Activated CD8-positive, alpha-beta memory T cell treated with anti-CD3 and anti-CD28 coated beads, Interleukin-2, amount 50 U/mL, for 4 hours (primary cell): Measurements from ENCODE around the gene MAML1.
A peak's percentile ranks its signal among the peaks of the same experiment; 100 is the strongest.
"Not testable (repeated sequence)": the region's sequence is repeated elsewhere in the genome, so short reads cannot be mapped to it uniquely, and the experiment has no call there.

Experiments
- DNase-seq: peaks from one replicate; pipeline ENCODE4 v3.0.0-alpha.2; 2020

The MAML1 gene

DNA sequence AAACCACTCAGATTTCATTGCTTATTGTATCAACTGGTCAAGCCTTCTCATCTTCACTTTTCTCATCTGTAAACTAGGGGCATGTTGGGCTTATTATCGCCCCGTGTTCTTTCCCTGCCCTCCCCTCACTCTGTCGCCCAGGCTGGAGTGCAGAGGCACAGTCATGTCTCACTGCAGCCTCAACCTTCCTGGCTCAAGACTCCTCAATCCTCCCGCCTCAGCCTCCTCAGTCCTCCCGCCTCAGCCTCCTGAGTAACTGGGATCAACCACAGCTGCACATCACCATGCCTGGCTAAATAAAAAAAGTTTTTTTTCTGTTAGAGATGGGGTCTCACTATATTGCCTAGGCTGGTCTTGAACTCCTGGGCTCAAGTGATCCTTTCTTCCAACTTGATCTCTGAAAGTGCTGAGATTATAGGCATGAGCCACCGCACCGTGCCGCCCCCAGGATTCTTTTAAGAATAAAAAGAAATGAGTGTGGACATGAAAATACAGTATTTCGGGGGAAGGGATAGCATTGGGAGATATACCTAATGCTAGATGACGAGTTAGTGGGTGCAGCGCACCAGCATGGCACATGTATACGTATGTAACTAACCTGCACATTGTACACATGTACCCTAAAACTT, 2.0 kb downstream of the MAML1 start:
- DNase-seq, result no peak

GRCh38 chr5:179738742-179739141, 6.1 kb downstream of the MAML1 start:
- no peak for DNase-seq

- DNase-seq, result not testable (repeated sequence)
Observed at GRCh38 chr5:179744106-179744505, 11.5 kb downstream of the MAML1 start.

DNA sequence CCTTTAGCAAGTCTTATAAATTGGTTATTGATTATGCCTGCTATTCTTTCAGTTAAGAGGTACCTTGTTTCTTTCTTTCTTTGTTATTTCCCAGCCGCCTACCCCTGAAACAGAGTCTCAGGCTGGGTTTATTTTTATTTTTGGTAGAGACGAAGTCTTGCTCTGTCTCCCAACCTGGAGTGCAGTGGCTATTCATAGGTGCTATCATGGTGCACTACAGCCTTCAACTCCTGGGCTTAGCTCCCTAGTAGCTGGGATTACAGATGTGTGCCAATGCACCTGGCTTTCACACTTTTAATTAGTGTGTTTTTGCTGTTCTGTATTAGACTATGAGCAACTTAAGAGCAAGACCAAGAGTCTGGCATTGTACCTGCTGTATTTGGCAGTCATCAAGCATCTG, 14.2 kb downstream of the MAML1 start:
- no peak for DNase-seq

- no peak for DNase-seq
Observed at GRCh38 chr5:179747811-179748210, 15.2 kb downstream of the MAML1 start.

DNA sequence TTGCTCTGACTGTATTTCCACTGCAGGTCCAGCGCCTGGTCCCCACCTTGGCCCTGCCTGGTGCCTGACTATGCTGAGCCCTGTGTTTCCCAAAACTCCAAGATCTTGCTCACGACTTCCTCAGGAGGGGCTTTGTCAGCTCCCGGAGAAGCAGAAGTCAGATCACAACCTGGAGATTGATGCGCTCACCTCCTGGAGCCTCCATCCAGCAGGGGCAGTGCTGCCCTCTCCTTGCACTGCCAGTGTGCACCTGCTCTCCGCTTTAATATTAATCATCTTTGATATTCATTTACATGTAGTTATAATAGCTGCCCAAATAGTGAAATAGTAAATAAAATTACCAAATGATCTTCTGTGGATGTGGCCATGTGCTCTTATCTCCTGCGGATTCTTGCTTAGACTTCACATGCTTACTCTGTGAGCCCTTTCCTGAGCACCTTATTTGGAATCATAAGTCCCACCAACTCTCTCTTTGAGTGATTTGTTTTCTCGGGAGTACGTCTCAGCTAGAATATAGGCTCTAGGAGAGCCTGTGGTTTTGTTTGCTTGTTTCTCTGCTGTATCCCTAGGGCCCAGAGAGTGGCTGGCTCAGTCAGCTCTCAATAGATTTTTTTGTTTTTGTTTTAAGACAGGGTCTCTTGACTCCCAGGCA, 17.4 kb downstream of the MAML1 start:
- DNase-seq, result no peak

- DNase-seq, result no peak
Observed at GRCh38 chr5:179753971-179754370, 21.3 kb downstream of the MAML1 start.

DNA sequence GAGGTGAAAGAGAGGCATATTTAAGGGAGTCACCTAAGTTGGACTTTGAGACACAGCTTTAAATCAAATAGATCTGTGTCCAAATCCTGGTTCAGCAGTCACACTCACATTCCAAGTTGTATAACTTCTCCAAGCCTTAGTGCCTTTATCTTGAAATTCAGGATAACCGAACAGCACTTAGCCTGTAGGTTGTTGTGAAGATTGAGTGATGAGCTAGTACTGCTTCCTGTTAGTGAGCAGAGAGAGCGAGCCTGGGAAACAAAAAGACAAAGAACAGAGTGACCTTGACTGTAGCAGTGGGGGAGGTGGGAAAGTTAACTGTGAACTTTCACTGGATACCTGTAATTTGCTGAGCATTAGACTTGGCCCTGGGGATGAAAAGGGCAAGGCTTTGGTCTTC, 22.4 kb downstream of the MAML1 start:
- DNase-seq, result no peak

DNA sequence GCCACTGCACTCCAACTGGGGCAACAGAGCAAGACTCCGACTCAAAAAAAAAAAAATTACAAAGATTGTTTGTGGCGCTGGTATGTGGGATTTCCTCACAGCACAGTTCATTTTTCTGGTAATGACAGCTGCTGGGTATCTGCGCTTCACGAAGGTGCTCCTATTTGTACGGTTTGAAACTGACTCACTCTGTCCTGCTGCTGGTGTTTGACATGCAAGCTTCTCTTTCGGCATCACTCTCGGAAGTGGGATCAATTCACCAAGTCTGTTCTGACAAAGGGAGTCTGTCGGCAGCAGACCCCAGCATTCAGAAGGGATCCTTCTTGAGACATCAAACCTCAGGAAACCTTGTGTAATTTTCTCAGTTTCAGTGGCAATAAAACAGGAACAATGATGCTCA, 26.3 kb downstream of the MAML1 start:
- no peak for DNase-seq

- DNase-seq, result no peak
Observed at GRCh38 chr5:179759581-179760551, 27.2 kb downstream of the MAML1 start.

DNA sequence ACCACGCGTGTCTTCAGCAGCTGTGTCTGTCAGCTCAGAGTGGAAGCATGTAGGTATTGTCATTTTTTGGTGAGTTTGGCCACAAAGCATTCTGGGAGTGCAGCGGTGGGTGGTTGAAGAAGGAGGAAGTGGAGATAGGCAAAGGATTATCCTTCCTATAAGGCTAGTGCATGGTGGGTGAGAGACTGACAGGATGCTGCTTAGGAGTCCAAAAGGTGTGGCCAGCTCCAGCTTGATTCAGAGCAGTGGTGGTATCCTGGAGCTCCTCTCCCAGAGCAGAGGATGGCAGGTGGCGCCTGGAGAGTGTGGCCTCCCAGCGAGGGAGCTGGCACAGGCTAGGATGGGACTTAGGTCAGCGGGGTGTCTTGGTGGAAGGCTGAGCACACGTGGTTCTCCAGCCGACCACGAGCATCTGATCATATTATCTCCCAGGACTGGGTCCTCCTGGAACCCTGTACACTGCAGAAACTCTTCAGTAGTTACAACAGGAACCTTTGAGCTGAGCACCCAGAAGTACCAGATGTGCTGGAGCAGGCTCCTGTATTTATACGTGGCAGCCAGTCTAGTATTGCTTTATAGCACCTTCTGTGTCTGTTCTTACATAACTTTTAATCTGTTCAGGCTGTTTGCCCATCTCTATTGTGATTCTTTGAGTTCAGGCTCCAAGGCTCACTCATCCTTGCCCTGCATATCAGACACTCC, 29.6 kb downstream of the MAML1 start:
- DNase-seq, result no peak

GRCh38 chr5:179762781-179763176, 30.2 kb downstream of the MAML1 start:
- DNase-seq, result no peak

DNA sequence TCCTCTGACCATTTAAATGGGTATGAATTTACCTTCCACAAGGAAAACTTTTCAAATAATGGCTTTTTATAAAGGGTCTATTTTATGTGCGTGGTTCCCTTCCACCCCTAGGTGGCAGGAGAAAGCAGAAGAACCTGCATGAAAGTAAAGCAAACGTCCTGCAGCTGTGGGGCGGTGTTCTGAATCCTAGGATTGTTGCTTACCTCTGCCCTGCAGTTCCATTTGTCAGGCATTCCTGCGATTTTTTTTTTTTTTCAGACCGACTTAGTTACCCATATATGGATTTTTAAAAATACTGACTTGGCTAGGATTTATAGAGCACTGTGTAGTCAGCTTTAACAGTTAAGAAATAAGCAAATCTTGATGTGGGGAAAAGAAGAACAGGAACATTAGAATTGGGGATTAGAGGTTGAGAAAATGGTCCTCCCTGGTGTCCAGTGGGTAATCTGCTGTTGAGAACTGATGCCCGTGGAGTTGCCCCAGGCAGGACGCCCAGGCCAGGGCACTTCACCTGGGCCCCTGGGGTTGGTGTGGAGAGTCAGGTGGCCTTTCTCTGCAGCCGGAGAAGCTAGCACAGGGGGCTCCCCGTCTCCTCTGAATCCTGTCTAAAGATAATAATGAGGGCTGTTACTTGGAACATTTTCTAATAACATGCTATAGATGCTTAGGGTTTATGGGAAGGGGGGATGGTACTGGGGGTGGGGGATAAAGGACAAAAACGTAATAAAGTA, 30.8 kb downstream of the MAML1 start:
- peak; percentile 48 for DNase-seq

DNA sequence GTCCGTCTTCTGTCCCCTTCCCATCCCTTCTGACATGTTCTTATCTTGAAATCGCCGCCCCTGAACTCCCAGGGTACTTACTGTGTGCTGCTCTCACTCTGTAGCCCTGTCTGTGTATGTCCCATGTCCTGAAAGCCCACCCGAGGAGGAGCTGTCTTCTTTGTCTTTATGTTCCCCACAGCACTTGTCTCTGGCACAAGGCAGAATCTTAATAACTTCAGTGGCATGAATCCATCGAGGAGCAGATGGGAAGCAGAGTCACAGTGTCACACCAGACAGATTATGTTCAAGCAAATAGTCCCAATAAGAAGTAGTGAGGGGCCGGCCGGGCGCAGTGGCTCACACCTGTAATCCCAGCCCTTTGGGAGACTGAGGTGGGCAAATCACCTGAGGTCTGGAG, 31.4 kb downstream of the MAML1 start:
- no peak for DNase-seq

- DNase-seq, result no peak
Observed at GRCh38 chr5:179765400-179765799, 32.8 kb downstream of the MAML1 start.

DNA sequence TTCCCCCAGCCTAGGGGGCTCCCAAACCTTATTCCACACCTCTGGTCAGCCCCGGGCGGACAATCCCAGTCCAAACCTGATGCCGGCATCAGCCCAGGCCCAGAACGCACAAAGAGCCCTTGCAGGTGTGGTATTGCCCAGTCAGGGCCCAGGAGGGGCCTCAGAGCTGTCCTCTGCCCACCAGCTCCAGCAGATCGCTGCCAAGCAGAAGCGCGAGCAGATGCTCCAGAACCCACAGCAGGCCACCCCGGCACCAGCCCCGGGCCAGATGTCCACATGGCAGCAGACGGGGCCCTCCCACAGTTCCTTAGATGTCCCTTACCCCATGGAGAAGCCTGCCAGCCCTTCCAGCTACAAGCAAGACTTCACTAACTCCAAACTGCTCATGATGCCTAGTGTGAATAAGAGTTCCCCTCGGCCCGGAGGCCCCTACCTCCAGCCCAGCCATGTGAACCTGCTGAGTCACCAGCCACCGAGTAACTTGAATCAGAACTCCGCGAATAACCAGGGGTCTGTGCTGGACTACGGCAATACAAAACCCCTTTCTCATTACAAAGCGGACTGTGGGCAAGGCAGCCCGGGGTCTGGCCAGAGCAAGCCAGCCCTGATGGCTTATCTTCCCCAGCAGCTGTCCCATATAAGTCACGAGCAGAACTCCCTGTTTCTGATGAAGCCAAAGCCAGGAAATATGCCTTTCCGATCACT, 33.6 kb downstream of the MAML1 start:
- DNase-seq, result no peak

DNA sequence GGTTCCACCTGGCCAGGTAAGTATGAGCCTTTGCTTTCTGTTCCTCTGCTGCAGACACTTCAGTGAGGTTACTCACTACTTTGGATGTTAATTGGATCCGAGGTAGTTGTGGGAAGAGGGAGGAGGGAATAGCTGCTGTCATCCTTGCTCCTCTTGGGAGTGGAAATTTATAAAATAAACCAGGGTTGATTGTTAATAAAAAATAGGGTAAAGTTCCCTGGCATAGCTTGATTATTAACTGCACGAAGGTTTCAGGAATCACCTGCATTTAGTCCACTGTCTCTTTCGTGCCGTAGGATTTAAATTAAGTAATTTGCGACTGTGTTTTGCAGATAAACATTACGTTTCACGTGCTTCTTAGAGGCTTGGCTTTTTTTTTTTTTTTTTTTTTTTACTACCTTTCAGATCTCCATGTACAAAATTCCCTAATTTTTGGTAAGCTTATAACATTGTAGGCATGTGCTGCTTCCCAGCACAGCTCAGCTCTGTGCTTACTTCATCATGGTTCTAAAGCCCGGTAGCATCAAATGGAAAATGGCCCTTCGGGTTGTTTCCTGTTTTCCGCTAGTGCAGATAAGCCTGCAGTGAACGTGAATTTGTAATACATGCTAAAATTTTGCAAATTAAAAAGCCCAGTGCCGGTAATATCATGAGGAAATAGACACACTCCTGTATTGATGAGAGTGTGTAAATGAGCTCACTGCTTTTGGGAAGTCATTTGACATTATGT, 34.3 kb downstream of the MAML1 start:
- DNase-seq, result no peak

- no peak for DNase-seq
Observed at GRCh38 chr5:179767496-179768100, 35.0 kb downstream of the MAML1 start.

- no peak for DNase-seq
Observed at GRCh38 chr5:179768326-179769085, 35.9 kb downstream of the MAML1 start.

DNA sequence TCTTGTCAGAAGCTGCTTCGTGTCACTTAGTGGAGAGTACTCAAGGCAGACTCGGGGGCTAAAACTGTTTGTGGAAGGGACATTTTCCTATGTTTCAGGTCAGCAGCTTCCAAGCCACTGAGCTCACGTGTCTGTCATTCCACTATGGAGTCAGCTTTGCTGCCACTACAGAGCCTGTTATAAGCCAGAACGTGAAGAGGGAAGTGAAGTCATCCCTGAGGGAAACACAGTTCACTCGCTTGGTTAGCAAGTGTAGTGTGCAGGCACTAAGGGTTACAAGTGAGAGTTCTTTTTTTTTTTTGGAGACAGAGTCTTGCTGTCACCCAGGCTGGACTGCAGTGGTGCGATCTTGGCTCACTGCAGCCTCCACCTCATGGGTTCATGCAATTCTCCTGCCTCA, 36.6 kb downstream of the MAML1 start:
- DNase-seq, result no peak
